Measurements from ENCODE around the gene RGS16.
A peak's percentile ranks its signal among the peaks of the same experiment; 100 is the strongest.
"Not testable (repeated sequence)": the region's sequence is repeated elsewhere in the genome, so short reads cannot be mapped to it uniquely, and the experiment has no call there.

Gene RGS16

GRCh38 chr1:182604175-182605164, at the start of gene RGS16:
Gene RGS16 (minus strand): TSS chr1:182604389. CDS start chr1:182604259, 130 bp downstream.
- DNase-seq = peak; percentile 57

DNA sequence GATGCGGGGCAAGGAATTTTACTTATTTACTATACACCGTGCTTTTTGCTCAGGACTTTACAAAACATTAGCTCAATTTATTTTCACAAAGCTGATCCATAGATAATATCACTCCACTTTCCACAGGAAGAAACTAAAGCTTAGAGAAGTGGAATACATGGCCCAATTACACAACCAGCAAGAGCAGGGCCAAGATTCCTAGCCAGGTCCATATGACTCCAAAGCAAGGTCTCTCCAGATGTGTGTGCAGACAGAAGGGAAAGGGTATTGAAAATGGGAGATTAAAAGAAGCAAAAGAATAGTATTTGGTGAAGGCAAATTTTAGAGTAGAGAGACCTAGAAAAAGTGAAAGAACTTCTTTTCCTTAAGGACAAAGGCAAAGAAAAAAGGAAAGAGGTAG, 49.8 kb upstream of the RGS16 start:
- no peak for DNase-seq

- DNase-seq = no peak
These were observed 48.7 kb upstream of the RGS16 start for GRCh38 chr1:182652933-182653332.

GRCh38 chr1:182651339-182651724, 47.1 kb upstream of the RGS16 start:
- DNase-seq = no peak

DNA sequence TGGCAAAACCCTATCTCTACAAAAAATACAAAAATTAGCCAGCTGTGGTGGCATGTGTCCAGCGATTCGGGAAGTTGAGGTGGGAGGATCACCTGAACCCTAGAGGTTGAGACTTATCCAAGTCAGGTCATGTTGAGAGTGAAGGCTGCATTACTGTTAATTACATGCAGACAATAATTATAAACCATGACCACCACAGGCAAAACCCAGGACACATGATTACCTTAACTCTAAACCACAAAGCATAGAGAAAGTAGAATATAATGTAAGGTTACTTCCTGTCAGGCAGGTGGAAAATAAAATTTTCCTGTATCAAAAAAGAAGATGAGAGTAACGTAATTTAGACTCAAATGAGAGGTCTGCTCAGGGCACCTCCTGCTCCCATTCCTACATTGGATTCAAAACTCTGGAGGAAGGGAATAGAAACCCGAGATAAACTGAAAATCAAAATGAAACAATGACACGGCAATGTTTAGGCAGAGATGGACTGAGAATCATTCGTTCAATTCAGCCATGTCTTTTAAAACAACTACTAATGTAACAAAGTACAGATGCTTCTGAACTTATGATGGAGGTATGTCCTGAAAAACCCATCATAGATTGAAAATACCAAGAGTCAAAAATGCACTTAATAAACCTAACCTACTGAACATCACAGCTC, 46.6 kb upstream of the RGS16 start:
- DNase-seq = no peak

- no peak for DNase-seq
These were observed 44.9 kb upstream of the RGS16 start for GRCh38 chr1:182649041-182649440.

GRCh38 chr1:182646739-182647138, 42.5 kb upstream of the RGS16 start:
- DNase-seq = no peak

GRCh38 chr1:182644886-182645285, 40.7 kb upstream of the RGS16 start:
- DNase-seq = no peak

DNA sequence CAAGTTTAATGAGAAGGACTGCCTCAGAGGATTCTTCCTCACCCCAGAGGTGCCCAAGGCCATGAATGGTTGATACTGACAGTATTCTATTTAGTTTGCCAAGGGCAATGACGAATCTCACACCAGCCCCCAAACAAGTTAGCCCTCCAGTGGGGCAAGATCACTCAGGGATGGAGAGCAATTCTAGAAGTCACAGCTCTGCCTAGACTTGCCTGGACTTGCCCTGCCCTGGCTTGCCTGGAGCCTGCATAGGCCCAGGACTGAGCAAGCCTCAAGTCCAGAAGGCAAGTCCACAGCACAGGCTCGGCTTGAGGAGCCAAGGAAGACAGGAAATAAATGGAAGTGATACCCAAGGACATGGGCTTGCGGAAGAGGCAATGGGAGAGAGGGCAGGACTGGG, 39.5 kb upstream of the RGS16 start:
- DNase-seq = no peak

GRCh38 chr1:182642461-182642860, 38.3 kb upstream of the RGS16 start:
- DNase-seq = no peak

DNA sequence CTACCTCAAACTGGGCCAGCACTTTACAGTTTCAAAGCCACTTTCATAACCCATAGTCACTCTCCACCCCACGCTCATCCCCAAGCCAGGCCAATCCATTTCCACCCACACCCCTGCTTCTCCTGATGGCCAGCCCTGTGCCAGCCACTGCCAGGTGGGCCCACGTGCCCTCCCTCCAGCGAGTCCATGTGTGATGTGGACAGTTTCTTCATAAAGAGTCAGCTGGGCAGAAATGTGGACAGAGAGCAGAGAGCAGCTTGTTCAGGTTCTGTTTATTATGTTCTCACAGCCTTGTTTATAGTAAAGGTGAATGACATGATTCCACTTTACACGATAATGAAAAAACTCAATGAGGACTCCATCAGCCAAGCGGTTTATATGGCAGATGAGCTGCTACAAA, 37.4 kb upstream of the RGS16 start:
- DNase-seq = no peak

DNA sequence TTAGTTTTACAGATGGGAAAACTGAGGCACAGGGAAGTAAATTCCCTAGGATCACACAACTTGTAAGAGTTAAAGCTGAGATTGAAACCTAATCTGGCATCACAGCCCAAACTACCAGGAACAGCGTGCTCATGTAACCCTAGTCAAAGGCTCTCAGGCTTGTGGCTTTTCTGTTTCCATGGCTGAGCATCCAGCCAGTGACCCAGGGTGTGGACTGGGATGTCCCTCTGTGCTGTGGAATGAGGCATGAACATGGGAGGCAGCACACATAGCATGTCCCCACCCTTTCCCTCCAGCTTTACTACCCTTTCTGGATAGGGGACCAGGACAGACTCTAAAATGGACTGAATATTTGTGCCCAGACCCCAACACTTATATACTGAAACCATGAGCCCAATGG, 35.1 kb upstream of the RGS16 start:
- DNase-seq = no peak

DNA sequence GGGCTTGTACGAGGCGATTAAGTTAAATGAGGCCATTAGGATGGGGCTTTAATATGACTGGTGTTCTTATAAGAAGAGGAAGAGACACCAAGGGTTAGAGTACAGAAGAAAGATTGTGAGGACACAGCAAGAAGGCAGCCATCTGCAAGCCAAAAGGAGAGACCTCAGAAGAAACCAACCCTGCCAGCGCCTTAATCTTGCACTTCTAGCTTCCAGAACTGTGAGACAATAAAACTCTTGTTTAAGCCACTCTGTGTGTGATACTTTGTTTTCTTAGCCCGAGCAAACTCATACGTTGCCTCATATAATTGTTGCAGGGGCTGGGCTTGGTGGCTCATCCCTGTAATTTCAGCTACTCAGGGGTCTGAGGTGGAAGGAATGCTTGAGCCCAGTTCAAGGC, 33.6 kb upstream of the RGS16 start:
- DNase-seq = no peak

DNA sequence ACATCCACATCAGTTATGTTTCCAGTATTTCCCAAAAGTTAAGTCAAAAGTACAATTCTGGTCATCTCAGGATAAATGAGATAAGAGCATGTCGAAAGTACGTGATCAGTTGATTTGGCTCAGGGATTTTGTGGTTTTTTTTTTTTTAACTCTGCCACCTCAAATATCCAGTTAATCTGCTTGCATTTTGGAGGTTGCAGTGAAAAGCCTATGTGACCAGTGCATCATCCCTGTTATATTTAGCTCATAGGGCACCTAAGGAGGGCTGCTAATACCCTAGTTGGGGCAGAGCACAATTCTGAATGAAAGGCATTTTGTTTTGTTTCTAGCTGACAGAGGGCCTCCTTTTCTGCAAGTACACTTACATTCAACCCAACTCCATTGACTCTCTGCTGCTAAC, 31.7 kb upstream of the RGS16 start:
- no peak for DNase-seq

DNA sequence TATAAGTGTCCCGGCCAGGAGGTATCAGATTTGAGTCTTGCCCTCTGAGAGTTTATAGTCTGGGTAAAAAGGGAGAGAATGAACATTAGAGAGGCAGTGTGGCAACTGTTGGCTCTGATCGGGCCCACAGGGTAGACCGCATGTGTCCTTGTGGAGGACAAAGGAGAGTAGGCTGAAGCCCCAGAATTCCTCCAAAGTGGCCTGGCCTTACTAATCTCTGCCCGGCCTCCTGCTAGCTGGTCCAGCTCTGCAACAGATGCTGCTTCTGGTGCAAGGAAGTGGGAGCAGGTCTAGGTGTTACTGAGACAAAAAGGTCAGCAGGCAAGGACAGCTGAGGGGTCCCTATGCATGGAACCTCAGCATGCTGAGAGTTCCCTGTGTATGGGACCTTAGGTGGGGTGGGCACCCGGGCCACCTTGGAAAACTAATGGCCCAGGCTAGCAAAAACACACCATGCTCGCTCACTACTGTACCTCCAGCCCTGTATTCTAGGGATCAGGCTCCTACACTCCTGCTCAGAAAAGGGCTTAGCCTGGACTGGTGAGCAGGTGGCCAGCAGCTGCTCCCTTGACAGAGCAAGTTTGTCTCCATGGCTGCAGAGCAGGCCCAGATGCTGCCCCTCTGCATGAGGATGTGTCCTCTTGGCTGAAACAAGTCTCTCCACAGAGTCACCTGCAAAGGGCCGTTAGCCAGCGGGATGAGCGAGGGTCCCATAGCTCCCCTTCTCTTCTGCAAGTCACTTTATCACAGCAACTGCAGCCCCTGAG, 30.3 kb upstream of the RGS16 start:
- no peak for DNase-seq

- no peak for DNase-seq
These were observed 29.6 kb upstream of the RGS16 start for GRCh38 chr1:182633657-182634281.

DNA sequence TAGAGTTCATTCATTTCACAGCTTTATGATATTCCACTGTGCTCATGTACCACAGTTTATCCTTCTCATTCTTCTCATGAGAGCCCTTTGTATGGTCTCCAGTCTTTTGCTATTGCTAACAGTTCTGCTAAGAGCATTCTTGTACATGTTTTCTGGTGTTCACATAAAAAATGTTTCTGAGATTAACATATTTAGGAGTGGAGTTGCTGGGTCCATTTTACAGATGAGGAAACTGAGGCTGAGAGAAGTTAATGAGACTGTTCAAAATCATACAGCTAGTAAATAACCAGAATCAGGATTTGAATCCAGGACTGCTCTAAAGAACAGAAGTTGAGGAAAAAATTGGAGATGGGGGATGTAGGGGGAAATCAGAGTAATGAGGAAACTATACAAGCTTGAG, 28.8 kb upstream of the RGS16 start:
- no peak for DNase-seq

- DNase-seq = not testable (repeated sequence)
These were observed 28.3 kb upstream of the RGS16 start for GRCh38 chr1:182632441-182632857.

- no peak for DNase-seq
These were observed 27.8 kb upstream of the RGS16 start for GRCh38 chr1:182631954-182632353.

- DNase-seq = no peak
These were observed 27.0 kb upstream of the RGS16 start for GRCh38 chr1:182631053-182631677.

DNA sequence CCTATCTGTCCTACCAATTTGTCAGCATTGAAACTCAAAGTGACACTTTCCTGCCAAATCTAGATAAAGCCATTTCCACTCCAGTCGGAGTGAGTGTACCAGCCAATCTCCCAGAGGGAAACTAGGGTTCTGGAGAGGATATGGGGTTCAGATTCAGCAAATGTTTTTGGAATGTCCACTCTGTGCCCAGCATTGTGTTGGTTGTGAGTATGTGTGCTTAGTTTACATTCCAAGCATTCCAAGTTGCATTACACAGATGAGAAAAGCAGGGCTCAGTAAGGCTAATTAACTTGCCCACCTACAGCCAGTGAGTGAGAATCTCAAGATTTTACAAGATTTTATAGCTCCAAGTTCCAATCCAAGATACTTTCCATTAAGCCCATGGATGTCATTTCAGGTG, 26.4 kb upstream of the RGS16 start:
- no peak for DNase-seq

- no peak for DNase-seq
These were observed 25.4 kb upstream of the RGS16 start for GRCh38 chr1:182629499-182630096.
